Mesodermal cell (in vitro differentiated cells): ENCODE results near the gene REEP3.
"Not testable (repeated sequence)": the region's sequence is repeated elsewhere in the genome, so short reads cannot be mapped to it uniquely, and the experiment has no call there.

ENCODE experiments used
- H3K27ac ChIP-seq: 2 replicates; pipeline ENCODE4 v1.7.0; 2013; ENCODE audit warnings: mild to moderate bottlenecking, low read depth, low read length, moderate library complexity; ENCODE audit not compliant: severe bottlenecking
- H3K36me3 ChIP-seq: 2 replicates; pipeline ENCODE4 v1.7.1; 2013; ENCODE audit warnings: mild to moderate bottlenecking, low read length, moderate library complexity; ENCODE audit not compliant: control insufficient read depth, insufficient read depth
- H3K4me1 ChIP-seq: one replicate; pipeline ENCODE4 v1.7.1; 2013; ENCODE audit warnings: mild to moderate bottlenecking, low read length; ENCODE audit not compliant: insufficient read depth, control insufficient read depth, poor library complexity, severe bottlenecking
- H3K4me3 ChIP-seq: 2 replicates; pipeline ENCODE4 v1.7.0; 2013; ENCODE audit warnings: low read length, control low read depth, mild to moderate bottlenecking; ENCODE audit not compliant: insufficient read depth, poor library complexity, severe bottlenecking; ENCODE audit errors: extremely low read depth
- H3K9me3 ChIP-seq: 2 replicates; pipeline ENCODE4 v1.7.1; 2013; ENCODE audit warnings: mild to moderate bottlenecking, low read length, moderate library complexity; ENCODE audit not compliant: control insufficient read depth
- WGBS, 2 experiments: methylation state at CpG; one replicate each; pipeline ENCODE4 v1.1.5; 2013; ENCODE audit warnings: missing lambda C conversion rate in 2 of 2; ENCODE audit not compliant: insufficient coverage in 2 of 2; 5-methylcytosine and 5-hydroxymethylcytosine counted together

Gene REEP3

GRCh38 chr10:63492317-63492690, 28.9 kb upstream of the REEP3 start:
- peaks cover 13% of the 10 kb centered on the region for H3K36me3 ChIP-seq
- H3K4me1 ChIP-seq, H3K27ac ChIP-seq, H3K9me3 ChIP-seq, H3K4me3 ChIP-seq: not testable (repeated sequence)
- WGBS, 2 experiments: 93 to 95% methylated on average over 4 to 5 of the region's 6 CpGs

DNA sequence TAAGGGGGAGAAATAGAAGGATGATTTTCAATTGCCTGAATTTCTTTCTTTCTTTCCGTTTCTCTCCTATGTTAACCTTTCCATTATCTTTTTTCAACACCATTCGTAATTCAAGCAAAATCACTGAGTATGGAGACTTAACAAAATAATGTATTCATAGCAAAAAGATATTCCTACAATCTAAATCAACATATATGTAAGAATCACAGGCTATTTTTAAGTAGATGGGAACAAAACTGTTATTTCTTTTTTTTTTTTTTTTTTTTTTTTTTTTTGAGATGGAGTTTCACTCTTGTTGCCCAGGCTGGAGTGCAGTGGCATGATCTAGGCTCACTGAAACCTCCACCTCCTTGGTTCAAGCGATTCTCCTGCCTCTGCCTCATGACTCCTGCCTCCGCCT, 28.2 kb upstream of the REEP3 start:
- 100% methylated on average over 1 to 2 of the region's 4 CpGs for whole genome bisulfite sequencing, 2 experiments

DNA sequence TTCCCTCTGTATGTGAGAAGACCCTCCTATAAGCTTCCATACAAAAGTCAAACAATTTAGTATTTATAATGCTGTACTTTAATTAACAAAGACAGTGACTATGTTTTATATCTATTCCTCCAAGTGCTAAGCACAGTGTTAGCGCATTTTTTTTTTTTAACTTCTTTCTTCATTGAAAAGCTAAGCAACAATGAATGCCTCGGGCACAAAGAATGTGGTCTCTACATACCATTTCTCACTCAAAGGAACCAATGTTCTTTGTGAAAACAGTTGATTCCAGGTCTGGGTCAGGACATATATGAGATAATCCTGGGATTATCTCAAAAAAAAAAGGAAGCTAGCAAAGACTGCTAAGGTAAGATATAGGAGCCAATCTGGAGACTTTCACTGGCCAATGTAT, 26.2 kb upstream of the REEP3 start:
- H3K27ac ChIP-seq: no peak overlapping the region
- H3K4me3 ChIP-seq: no peak overlapping the region
- peaks cover 13% of the 10 kb centered on the region for H3K36me3 ChIP-seq
- H3K9me3 ChIP-seq: peaks cover 5% of the 10 kb centered on the region
- peaks cover 6% of the 10 kb centered on the region for H3K4me1 ChIP-seq
- WGBS, 2 experiments: no CpG with 5 or more reads among the region's 2 CpGs

More for the DNA sequence above, 28.2 kb upstream of the REEP3 start:
- Histone ChIP-seq H3K36me3 (peaks cover 13% of the 10 kb centered on the region), H3K4me1 (peaks cover 6% of the 10 kb centered on the region), H3K27ac (no peak overlapping the region), H3K9me3 (peaks cover 5% of the 10 kb centered on the region), H3K4me3 (no peak overlapping the region)

GRCh38 chr10:63496561-63496960, 24.6 kb upstream of the REEP3 start:
- no peaks in the 10 kb centered on the region for H3K9me3 ChIP-seq
- peaks cover 12% of the 10 kb centered on the region for H3K36me3 ChIP-seq
- 100% methylated on average over 1 of the region's 1 CpG for WGBS, 2 experiments
- H3K4me1 ChIP-seq: peaks cover 6% of the 10 kb centered on the region
- no peak overlapping the region for H3K4me3 ChIP-seq
- no peak overlapping the region for H3K27ac ChIP-seq

- WGBS, 2 experiments: 83% methylated on average over 1 of the region's 1 CpG; no CpG with 5 or more reads in 1 of the 2 experiments
- Histone ChIP-seq H3K4me3 (no peak overlapping the region), H3K9me3 (no peaks in the 10 kb centered on the region), H3K27ac (no peak overlapping the region), H3K36me3 (peaks cover 12% of the 10 kb centered on the region), H3K4me1 (peaks cover 6% of the 10 kb centered on the region)
Measured at GRCh38 chr10:63497321-63497720, 23.9 kb upstream of the REEP3 start.

GRCh38 chr10:63498665-63499064, 22.5 kb upstream of the REEP3 start:
- no CpG with 5 or more reads among the region's 1 CpG for WGBS, 2 experiments
- H3K4me3 ChIP-seq: no peak overlapping the region

GRCh38 chr10:63500551-63500950, 20.6 kb upstream of the REEP3 start:
- H3K36me3 ChIP-seq: peaks cover 12% of the 10 kb centered on the region
- not testable (repeated sequence) for H3K4me1 ChIP-seq, H3K4me3 ChIP-seq, H3K9me3 ChIP-seq, H3K27ac ChIP-seq
- 90 to 95% methylated on average over 4 to 5 of the region's 5 CpGs for WGBS, 2 experiments

More at GRCh38 chr10:63498665-63499064, 22.5 kb upstream of the REEP3 start:
- Histone ChIP-seq H3K9me3 (no peaks in the 10 kb centered on the region), H3K27ac (no peak overlapping the region), H3K4me1 (peaks cover 6% of the 10 kb centered on the region), H3K36me3 (peaks cover 12% of the 10 kb centered on the region)

DNA sequence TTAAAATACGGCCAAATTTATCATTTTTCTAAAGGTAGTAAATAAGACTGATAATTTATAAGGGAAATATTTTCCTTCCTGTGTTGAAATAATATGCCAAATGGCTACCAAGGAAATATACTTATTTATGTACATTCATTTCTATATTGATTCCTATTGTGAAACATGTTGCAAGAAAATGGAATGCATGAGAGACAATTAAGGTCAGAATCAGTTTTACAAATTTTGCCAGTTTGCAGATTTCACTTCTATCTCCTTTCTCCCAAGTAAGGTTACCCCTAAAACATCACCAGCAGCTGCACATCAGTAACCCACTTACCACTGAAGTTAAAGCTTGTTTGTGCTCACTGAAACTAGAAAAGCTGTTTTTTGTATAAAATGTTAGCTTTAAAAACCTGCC, 19.2 kb upstream of the REEP3 start:
- 80% methylated on average over 1 of the region's 1 CpG; no CpG with 5 or more reads in 1 of the 2 experiments for WGBS, 2 experiments
- Histone ChIP-seq H3K9me3 (no peaks in the 10 kb centered on the region), H3K36me3 (peaks cover 6% of the 10 kb centered on the region), H3K27ac (no peak overlapping the region), H3K4me1 (no peaks in the 10 kb centered on the region), H3K4me3 (no peak overlapping the region)

DNA sequence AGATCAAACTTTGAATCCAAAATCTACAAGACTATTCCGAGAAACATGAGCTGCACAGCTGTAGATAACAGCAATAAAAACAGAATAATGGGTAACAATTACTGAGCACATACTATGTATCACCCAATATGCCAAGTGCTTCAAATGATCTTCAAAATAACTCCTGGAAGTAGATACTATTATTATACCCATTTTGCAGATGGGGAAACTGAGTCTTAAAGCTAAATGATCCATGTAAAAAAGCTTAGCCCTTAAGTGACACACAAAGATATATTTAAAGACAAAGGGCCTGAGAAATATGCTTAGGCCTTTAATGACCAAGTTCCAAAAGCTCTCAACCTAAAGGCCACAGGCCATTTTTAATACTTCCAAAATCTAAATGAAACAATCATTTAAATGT, 18.4 kb upstream of the REEP3 start:
- no peaks in the 10 kb centered on the region for H3K4me1 ChIP-seq
- no CpG with 5 or more reads among the region's 1 CpG for WGBS, 2 experiments
- H3K36me3 ChIP-seq: peaks cover 6% of the 10 kb centered on the region
- no peak overlapping the region for H3K4me3 ChIP-seq
- no peak overlapping the region for H3K27ac ChIP-seq
- H3K9me3 ChIP-seq: no peaks in the 10 kb centered on the region

DNA sequence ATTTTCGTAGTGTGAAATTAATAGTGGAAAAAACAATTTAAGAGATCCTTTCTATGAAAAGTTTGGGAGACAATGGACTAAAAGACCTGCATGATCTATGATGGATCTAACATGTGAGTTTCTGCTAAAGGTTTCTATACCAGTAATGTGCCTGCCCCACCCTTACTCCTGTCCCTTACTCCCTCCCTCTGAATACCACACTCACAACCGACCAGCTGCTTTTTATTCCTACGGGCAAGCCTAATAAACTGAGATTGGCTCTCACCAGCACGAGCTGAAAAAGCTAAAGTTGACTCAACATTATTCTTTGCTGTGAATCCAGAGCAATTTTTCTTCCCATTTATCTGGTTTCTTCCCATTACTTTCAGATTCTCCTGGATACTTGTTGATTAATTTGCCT, 17.8 kb upstream of the REEP3 start:
- no peaks in the 10 kb centered on the region for H3K4me1 ChIP-seq
- H3K9me3 ChIP-seq: no peaks in the 10 kb centered on the region
- no peak overlapping the region for H3K27ac ChIP-seq
- H3K4me3 ChIP-seq: no peak overlapping the region
- H3K36me3 ChIP-seq: peaks cover 11% of the 10 kb centered on the region
- 89 to 92% methylated on average over 4 of the region's 4 CpGs for WGBS, 2 experiments

GRCh38 chr10:63504145-63504881, 16.9 kb upstream of the REEP3 start:
- Histone ChIP-seq H3K4me1 (no peaks in the 10 kb centered on the region), H3K36me3 (peaks cover 13% of the 10 kb centered on the region), H3K4me3 (no peak overlapping the region), H3K27ac (peak overlapping the region; percentile 26), H3K9me3 (no peaks in the 10 kb centered on the region)
- WGBS, 2 experiments: 61 to 64% methylated on average over 3 of the region's 3 CpGs
